Activated CD4-positive, alpha-beta T cell treated with anti-CD3 and anti-CD28 coated beads for 36 hours (primary cell): ENCODE results near the gene CNP. TPM values are rescaled to one million over a fixed set of nuclear protein-coding genes. Genes with fewer than 3 reads are reported as not detected.
"Not testable (repeated sequence)": the region's sequence is repeated elsewhere in the genome, so short reads cannot be mapped to it uniquely, and the experiment has no call there.

Experiments
- ATAC-seq: fragments of 200-7000 bp; cut with Tn5 transposase; one replicate; pipeline ENCODE4 v1.10.0; 2021; ENCODE audit warnings: mild to moderate bottlenecking, moderate library complexity
- CTCF ChIA-PET: fragments of 350-600 bp; sonication (Branson Sonifier 250); formaldehyde crosslinking; loops from one replicate; lab custom pipeline; 2021; ENCODE audit warnings: antibody characterized with exemption; lab: Charles Lee
- POLR2A ChIA-PET: fragments of 350-600 bp; sonication (Branson Sonifier 250); formaldehyde crosslinking; loops from one replicate; lab custom pipeline; 2021; ENCODE audit warnings: antibody characterized with exemption, inconsistent platforms; lab: Charles Lee
- DNase-seq: peaks from one replicate; pipeline ENCODE4 v3.0.0-alpha.2; 2020
- H3K27ac Mint-ChIP-seq: one replicate; pipeline ENCODE4 v1.8.0; 2021; ENCODE audit warnings: mixed read lengths
- H3K27me3 Mint-ChIP-seq: one replicate; pipeline ENCODE4 v1.8.0; 2021; ENCODE audit warnings: mixed read lengths
- H3K36me3 Mint-ChIP-seq: one replicate; pipeline ENCODE4 v1.8.0; 2021; ENCODE audit warnings: low read depth, mixed read lengths
- H3K4me1 Mint-ChIP-seq: one replicate; pipeline ENCODE4 v1.8.0; 2021; ENCODE audit warnings: mixed read lengths
- H3K4me3 Mint-ChIP-seq: one replicate; pipeline ENCODE4 v1.8.0; 2021; ENCODE audit warnings: mild to moderate bottlenecking, moderate library complexity, mixed read lengths
- H3K9me3 Mint-ChIP-seq: one replicate; pipeline ENCODE4 v1.8.0; 2021; ENCODE audit warnings: low read depth, mixed read lengths
- intact Hi-C, 2 experiments: fragments of 100-400 bp; cut with DNase I in 1 of 2; cut with micrococcal nuclease in 1 of 2; formaldehyde crosslinking; loops; one replicate each; pipeline versions ENCODE4 v1.14.2 to v1.15.1; 2022 to 2024; cut with DNase I, micrococcal nuclease
- total RNA-seq, 2 experiments: library from RNA; stranded (reverse); gene quantifications; one replicate each; pipeline ENCODE4 v1.2.3, GENCODE V29; 2021

CNP gene
- total RNA-seq, 2 experiments from 2014 or later = 55.1 to 77.0 TPM

GRCh38 chr17:42005166-42005565 lies 38.6 kb downstream of the CNP start:
- intact Hi-C loops = no loop called here
- ChIA-PET CTCF (interaction anchor here (0.7 to 1.4 kb wide), 3 partner anchors 11 to 383 kb away, joined by 3 to 7 read pairs (median 5); no protein-coding TSS in a partner anchor), POLR2A (no interaction called here)
- Mint-ChIP-seq H3K36me3 (peaks cover 10% of the 10 kb centered on the region), H3K9me3 (no peaks in the 10 kb centered on the region), H3K4me1 (peaks cover 24% of the 10 kb centered on the region), H3K27ac (no peak overlapping the region), H3K27me3 (no peaks in the 10 kb centered on the region), H3K4me3 (no peak overlapping the region)
- DNase-seq (no peak), ATAC-seq (no peak)

- Mint-ChIP-seq H3K27me3 (no peaks in the 10 kb centered on the region), H3K36me3 (peaks cover 12% of the 10 kb centered on the region), H3K27ac (no peak overlapping the region), H3K9me3 (no peaks in the 10 kb centered on the region), H3K4me3 (no peak overlapping the region), H3K4me1 (peaks cover 46% of the 10 kb centered on the region)
- no peak for ATAC-seq
- DNase-seq = no peak
- ChIA-PET POLR2A (interaction anchor here (1.0 kb wide), 1 partner anchor 78 kb away, joined by 3 read pairs; the partner anchor contains the start of gene ODAD4), CTCF (interaction anchor here (0.7 to 1.5 kb wide), 4 partner anchors 10 to 43 kb away, joined by 3 read pairs; no protein-coding TSS in a partner anchor)
- intact Hi-C loops = no loop called here
Observed at GRCh38 chr17:42009170-42009569, 42.6 kb downstream of the CNP start.

GRCh38 chr17:42010266-42010680 lies 43.7 kb downstream of the CNP start:
- H3K27me3 Mint-ChIP-seq, H3K9me3 Mint-ChIP-seq, intact Hi-C loops, H3K4me3 Mint-ChIP-seq, DNase-seq, POLR2A ChIA-PET, ATAC-seq: not testable (repeated sequence)
- H3K4me1 Mint-ChIP-seq = peaks cover 51% of the 10 kb centered on the region
- CTCF ChIA-PET = interaction anchor here (0.9 to 1.5 kb wide), 2 partner anchors 22 to 57 kb away, joined by 3 read pairs; no protein-coding TSS in a partner anchor
- peaks cover 16% of the 10 kb centered on the region for H3K36me3 Mint-ChIP-seq
- peak overlapping the region; percentile 61 for H3K27ac Mint-ChIP-seq

GRCh38 chr17:42010898-42011516 lies 44.4 kb downstream of the CNP start:
- Mint-ChIP-seq H3K27ac (peak overlapping the region; percentile 61), H3K4me1 (peaks cover 55% of the 10 kb centered on the region), H3K4me3 (no peak overlapping the region), H3K36me3 (peaks cover 23% of the 10 kb centered on the region), H3K27me3 (no peaks in the 10 kb centered on the region), H3K9me3 (no peaks in the 10 kb centered on the region)
- intact Hi-C loops = no loop called here
- ChIA-PET POLR2A (interaction anchor here (0.6 kb wide), 1 partner anchor 170 kb away, joined by 3 read pairs; no protein-coding TSS in a partner anchor), CTCF (interaction anchor here (1.2 kb wide), 1 partner anchor 12 kb away, joined by 3 read pairs; no protein-coding TSS in a partner anchor)
- DNase-seq (no peak), ATAC-seq (peak; percentile 23)

GRCh38 chr17:42012363-42012762 lies 45.8 kb downstream of the CNP start:
- ChIA-PET POLR2A (interaction anchor here (0.7 to 1.4 kb wide), 2 partner anchors 15 to 21 kb away, joined by 3 read pairs; no protein-coding TSS in a partner anchor), CTCF (interaction anchor here (0.5 to 1.3 kb wide), 5 partner anchors 10 to 518 kb away, joined by 3 to 9 read pairs (median 3); no protein-coding TSS in a partner anchor)
- H3K4me1 Mint-ChIP-seq = peaks cover 56% of the 10 kb centered on the region
- H3K36me3 Mint-ChIP-seq = peaks cover 32% of the 10 kb centered on the region
- ATAC-seq, intact Hi-C loops, H3K27me3 Mint-ChIP-seq, DNase-seq, H3K4me3 Mint-ChIP-seq, H3K9me3 Mint-ChIP-seq: not testable (repeated sequence)
- peak overlapping the region; percentile 5 for H3K27ac Mint-ChIP-seq

GRCh38 chr17:42013740-42014139 lies 47.1 kb downstream of the CNP start:
- H3K4me3 Mint-ChIP-seq, DNase-seq, H3K9me3 Mint-ChIP-seq, H3K27ac Mint-ChIP-seq, POLR2A ChIA-PET, H3K27me3 Mint-ChIP-seq, ATAC-seq, intact Hi-C loops: not testable (repeated sequence)
- CTCF ChIA-PET = interaction anchor here (0.7 to 1.3 kb wide), 2 partner anchors 50 to 1117 kb away, joined by 3 to 9 read pairs; no protein-coding TSS in a partner anchor
- H3K4me1 Mint-ChIP-seq = peaks cover 63% of the 10 kb centered on the region
- peaks cover 32% of the 10 kb centered on the region for H3K36me3 Mint-ChIP-seq

GRCh38 chr17:42016411-42016831 lies 49.8 kb downstream of the CNP start:
- DNase-seq (peak; percentile 46), ATAC-seq (no peak)
- intact Hi-C loops = loop anchor here (2.0 to 5.0 kb wide), 6 partner anchors 149 to 521 kb away; partner anchors contain the start of genes KLHL11 (in 2 of the 2), KCNH4 (in 1 of the 2), NAGLU (in 1 of the 2) and STAT5A (in 1 of the 2)
- Mint-ChIP-seq H3K36me3 (peaks cover 31% of the 10 kb centered on the region), H3K9me3 (no peaks in the 10 kb centered on the region), H3K27me3 (no peaks in the 10 kb centered on the region), H3K27ac (peak overlapping the region; percentile 99), H3K4me1 (peaks cover 66% of the 10 kb centered on the region), H3K4me3 (peak overlapping the region; percentile 100)
- POLR2A ChIA-PET = interaction anchor here (0.7 to 1.7 kb wide), 3 partner anchors 26 to 98 kb away, joined by 3 to 5 read pairs (median 3); partner anchors contain the start of gene ACLY
- CTCF ChIA-PET = interaction anchor here (0.9 to 3.4 kb wide), 12 partner anchors 9 to 105 kb away, joined by 3 to 18 read pairs (median 4); partner anchors contain the start of genes DHX58, KAT2A and ODAD4

GRCh38 chr17:42016941-42017865 lies 50.6 kb downstream of the CNP start, which contains the start of gene DNAJC7:
DNAJC7 (minus strand) TSS chr17:42017439; CDS start chr17:42017416, 23 bp downstream.
- intact Hi-C loops = loop anchor here (1.0 to 5.0 kb wide), 13 partner anchors 51 to 520 kb away; partner anchors contain the start of genes KLHL11 (in 2 of the 2), CNP (in 1 of the 2), KAT2A (in 1 of the 2) and KCNH4 (in 1 of the 2)
- H3K4me1 Mint-ChIP-seq = peaks cover 61% of the 10 kb centered on the region
- H3K27ac Mint-ChIP-seq = peak within 1 kb of the TSS; percentile 99
- DNase-seq (peak; percentile 95), ATAC-seq (peak; percentile 88)
- H3K4me3 Mint-ChIP-seq = peak within 1 kb of the TSS; percentile 100
- no peaks in the 10 kb centered on the region for H3K9me3 Mint-ChIP-seq
- no peaks in the 10 kb centered on the region for H3K27me3 Mint-ChIP-seq
- CTCF ChIA-PET = interaction anchor here (0.6 to 3.4 kb wide), 28 partner anchors 9 to 1775 kb away, joined by 3 to 18 read pairs (median 4); partner anchors contain the start of genes DHX58, KAT2A, KCNH4 and KLHL11
- H3K36me3 Mint-ChIP-seq = peaks cover 32% of the 10 kb centered on the region
- POLR2A ChIA-PET = interaction anchor here (0.6 to 1.8 kb wide), 8 partner anchors 51 to 325 kb away, joined by 3 to 23 read pairs (median 4); partner anchors contain the start of genes CNP and ODAD4

GRCh38 chr17:42017866-42018200 lies 51.2 kb downstream of the CNP start:
- ATAC-seq (peak; percentile 34), DNase-seq (peak; percentile 58)
- ChIA-PET CTCF (interaction anchor here (0.6 to 3.4 kb wide), 26 partner anchors 9 to 1531 kb away, joined by 3 to 18 read pairs (median 4); partner anchors contain the start of genes ACLY, DHX58, KAT2A and KCNH4), POLR2A (interaction anchor here (0.6 to 1.8 kb wide), 9 partner anchors 51 to 325 kb away, joined by 3 to 23 read pairs (median 4); partner anchors contain the start of genes CNP and ODAD4)
- H3K4me3 Mint-ChIP-seq = peak overlapping the region; percentile 100
- no peaks in the 10 kb centered on the region for H3K9me3 Mint-ChIP-seq
- no peaks in the 10 kb centered on the region for H3K27me3 Mint-ChIP-seq
- H3K27ac Mint-ChIP-seq = peak overlapping the region; percentile 90
- H3K36me3 Mint-ChIP-seq = peaks cover 36% of the 10 kb centered on the region
- peaks cover 58% of the 10 kb centered on the region for H3K4me1 Mint-ChIP-seq
- intact Hi-C loops = loop anchor here (1.0 to 5.0 kb wide), 13 partner anchors 52 to 519 kb away; partner anchors contain the start of genes KLHL11 (in 2 of the 2), CNP (in 1 of the 2), KAT2A (in 1 of the 2) and KCNH4 (in 1 of the 2)

GRCh38 chr17:42018339-42018738 lies 51.7 kb downstream of the CNP start:
- DNase-seq = no peak
- intact Hi-C loops = loop anchor here (5.0 kb wide), 4 partner anchors 151 to 519 kb away; partner anchors contain the start of genes KLHL11 (in 1 of the 2), NAGLU (in 1 of the 2) and STAT5A (in 1 of the 2)
- ATAC-seq = no peak
- POLR2A ChIA-PET = interaction anchor here (0.6 to 1.8 kb wide), 3 partner anchors 52 to 324 kb away, joined by 4 to 23 read pairs (median 8); partner anchors contain the start of gene CNP
- Mint-ChIP-seq H3K4me3 (peak overlapping the region; percentile 100), H3K36me3 (peaks cover 36% of the 10 kb centered on the region), H3K4me1 (peaks cover 54% of the 10 kb centered on the region), H3K27ac (peak overlapping the region; percentile 90), H3K9me3 (no peaks in the 10 kb centered on the region), H3K27me3 (no peaks in the 10 kb centered on the region)
- CTCF ChIA-PET = interaction anchor here (0.5 to 3.4 kb wide), 25 partner anchors 8 to 1199 kb away, joined by 3 to 18 read pairs (median 4); partner anchors contain the start of genes ACLY, DHX58, KAT2A and KCNH4
